Upper lobe of left lung (tissue), 6 donors: ENCODE data around the gene CPNE5. TPM values are rescaled to one million over a fixed set of nuclear protein-coding genes. Genes with fewer than 3 reads are reported as not detected.

Experiments used
- ATAC-seq, 2 donors: fragments of 200-7000 bp; cut with Tn5 transposase; one replicate each; pipeline ENCODE4 v1.9.1; 2022; ENCODE audit warnings: mild to moderate bottlenecking in 2 of 2, moderate library complexity in 2 of 2; ENCODE audit not compliant: low FRiP score in 2 of 2
- DNase-seq, 2 donors: peaks; one replicate each; pipeline ENCODE4 v3.0.0-alpha.2; 2019 to 2020
- H3K27ac ChIP-seq, 4 donors: fragments of 200-600 bp; sonication (generic); one replicate each; pipeline ENCODE4 v1.5.1; 2016 to 2019
- H3K27me3 ChIP-seq, 4 donors: fragments of 200-600 bp; sonication (generic); one replicate each; pipeline ENCODE4 v1.5.1; 2017 to 2019
- H3K36me3 ChIP-seq, 4 donors: fragments of 200-600 bp; sonication (generic); one replicate each; pipeline ENCODE4 v1.5.1; 2016 to 2019
- H3K4me1 ChIP-seq, 4 donors: fragments of 200-600 bp; sonication (generic); one replicate each; pipeline ENCODE4 v1.5.1; 2018 to 2019
- H3K4me3 ChIP-seq, 4 donors: fragments of 200-600 bp; sonication (generic); one replicate each; pipeline ENCODE4 v1.5.1; 2017 to 2019; ENCODE audit warnings: mild to moderate bottlenecking in 2 of 4, moderate library complexity in 1 of 4
- H3K9me3 ChIP-seq, 4 donors: fragments of 200-600 bp; sonication (generic); one replicate each; pipeline ENCODE4 v1.5.1; 2018 to 2019
- EP300 ChIP-seq, 4 donors: sonication (generic); formaldehyde crosslinking; IDR thresholded peaks; one replicate each; pipeline ENCODE4 v1.5.1; 2017; ENCODE audit warnings: antibody characterized with exemption in 4 of 4, control low read depth in 2 of 4
- POLR2A ChIP-seq, 4 donors: fragments of 450-650 bp; IDR thresholded peaks; one replicate each; pipeline ENCODE4 v1.5.1; 2016 to 2017; ENCODE audit warnings: antibody characterized with exemption in 4 of 4, mild to moderate bottlenecking in 2 of 4
- POLR2AphosphoS5 ChIP-seq, 2 donors: sonication (generic); formaldehyde crosslinking; IDR thresholded peaks; one replicate each; pipeline ENCODE4 v1.5.1; 2017; ENCODE audit warnings: antibody characterized with exemption in 2 of 2
- WGBS, 2 donors: methylation state at CpG; one replicate each; pipeline ENCODE4 v1.1.5; 2017 to 2018; 5-methylcytosine and 5-hydroxymethylcytosine counted together
- total RNA-seq, 6 donors: library from RNA; depleted of rRNA in 4 of 6; stranded (reverse); fragments of >200 nt in 4 of 6; gene quantifications; one replicate each; pipeline versions ENCODE4 v1.1.0 to v1.2.1, GENCODE V29; 2016 to 2021
- TF ChIP-seq, protein P1 (sequence below), 6 experiments: fragments of 450-650 bp in 4 of 6; fragments of 200-600 bp in 2 of 6; sonication (generic) in 2 of 6; IDR thresholded peaks; one replicate each; pipeline ENCODE4 v1.5.1; 2016 to 2019; ENCODE audit warnings: antibody characterized with exemption in 6 of 6
- donor health status: DM: no; HTN: no; CAD: no; lungs with moderate emphysema.
- donor health status: DM: no; HTN: yes; CAD: no; lungs with severe emphysema.

CPNE5 gene
- total RNA-seq, 6 donors from 2014 or later, result 0.89 to 5.4 (median 2.5) TPM

DNA sequence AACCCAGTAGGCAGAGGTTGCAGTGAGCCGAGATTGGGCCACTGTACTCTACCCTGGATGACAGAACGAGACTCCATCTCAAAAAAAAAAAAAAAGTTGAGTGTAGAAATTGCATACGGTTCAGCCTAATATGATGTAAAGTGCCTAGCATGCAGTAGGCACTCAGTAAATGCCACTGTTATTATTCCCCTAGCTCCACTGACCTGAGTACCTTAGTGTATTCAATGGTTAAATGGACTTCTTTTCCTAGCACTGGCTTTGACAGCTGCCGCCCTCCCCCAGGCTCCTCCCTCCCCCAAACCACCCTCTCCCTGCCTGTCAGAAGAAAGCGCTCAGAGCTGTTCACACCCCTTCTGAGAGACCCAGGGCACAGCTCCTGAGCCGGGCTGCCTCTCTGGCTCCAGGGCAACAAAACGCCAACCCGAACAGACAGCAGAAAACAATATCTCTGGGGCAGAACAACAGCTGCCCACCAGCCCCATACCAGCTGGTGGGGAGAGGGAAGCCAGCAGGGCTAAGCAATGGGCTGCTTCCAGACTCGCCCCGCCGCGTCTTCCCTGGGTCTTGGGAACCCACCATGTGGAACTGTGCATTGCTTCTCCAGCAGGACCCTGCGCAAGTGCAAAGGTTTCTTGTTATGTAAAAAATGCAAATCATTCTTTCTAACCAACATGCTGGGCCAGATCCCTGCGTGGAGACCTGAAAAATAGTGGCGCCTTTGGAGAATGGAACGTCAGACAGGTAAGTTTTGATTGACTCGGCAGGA is 4.5 kb downstream of the CPNE5 start:
- WGBS, 2 donors, result 69 to 71% methylated on average over 12 to 17 of the region's 17 CpGs
- no peaks in the 10 kb centered on the region for H3K36me3 ChIP-seq
- no peak overlapping the region for H3K27ac ChIP-seq
- H3K4me3 ChIP-seq, result no peak overlapping the region
- peaks cover 0 to 10% (median 4%) of the 10 kb centered on the region in 4 donors for H3K27me3 ChIP-seq
- DNase-seq, result no peak
- no peak for TF ChIP-seq POLR2AphosphoS5 (IDR thresholded peaks at IDR 0.05)
- TF ChIP-seq, protein P1, sequence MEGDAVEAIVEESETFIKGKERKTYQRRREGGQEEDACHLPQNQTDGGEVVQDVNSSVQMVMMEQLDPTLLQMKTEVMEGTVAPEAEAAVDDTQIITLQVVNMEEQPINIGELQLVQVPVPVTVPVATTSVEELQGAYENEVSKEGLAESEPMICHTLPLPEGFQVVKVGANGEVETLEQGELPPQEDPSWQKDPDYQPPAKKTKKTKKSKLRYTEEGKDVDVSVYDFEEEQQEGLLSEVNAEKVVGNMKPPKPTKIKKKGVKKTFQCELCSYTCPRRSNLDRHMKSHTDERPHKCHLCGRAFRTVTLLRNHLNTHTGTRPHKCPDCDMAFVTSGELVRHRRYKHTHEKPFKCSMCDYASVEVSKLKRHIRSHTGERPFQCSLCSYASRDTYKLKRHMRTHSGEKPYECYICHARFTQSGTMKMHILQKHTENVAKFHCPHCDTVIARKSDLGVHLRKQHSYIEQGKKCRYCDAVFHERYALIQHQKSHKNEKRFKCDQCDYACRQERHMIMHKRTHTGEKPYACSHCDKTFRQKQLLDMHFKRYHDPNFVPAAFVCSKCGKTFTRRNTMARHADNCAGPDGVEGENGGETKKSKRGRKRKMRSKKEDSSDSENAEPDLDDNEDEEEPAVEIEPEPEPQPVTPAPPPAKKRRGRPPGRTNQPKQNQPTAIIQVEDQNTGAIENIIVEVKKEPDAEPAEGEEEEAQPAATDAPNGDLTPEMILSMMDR (IDR thresholded peaks at IDR 0.05), result no peak
- no peak for TF ChIP-seq POLR2A (IDR thresholded peaks at IDR 0.05)
- TF ChIP-seq EP300 (IDR thresholded peaks at IDR 0.05), result no peak
- H3K9me3 ChIP-seq, result no peaks in the 10 kb centered on the region
- no peak for ATAC-seq
- peaks cover 9 to 17% (median 13%) of the 10 kb centered on the region in 4 donors for H3K4me1 ChIP-seq

- Histone ChIP-seq H3K36me3 (no peaks in the 10 kb centered on the region), H3K4me3 (no peak overlapping the region), H3K4me1 (peaks cover 0 to 9% (median 4%) of the 10 kb centered on the region in 4 donors), H3K27ac (no peak overlapping the region), H3K27me3 (no peaks in the 10 kb centered on the region), H3K9me3 (no peaks in the 10 kb centered on the region)
- TF ChIP-seq, protein P1 (IDR thresholded peaks at IDR 0.05), result no peak
- TF ChIP-seq EP300 (IDR thresholded peaks at IDR 0.05), result no peak
- TF ChIP-seq POLR2A (IDR thresholded peaks at IDR 0.05), result no peak
- TF ChIP-seq POLR2AphosphoS5 (IDR thresholded peaks at IDR 0.05), result no peak
- 92 to 94% methylated on average over 7 of the region's 7 CpGs for WGBS, 2 donors
- no peak for ATAC-seq
- DNase-seq, result no peak
Observed at GRCh38 chr6:36833182-36833789, 6.0 kb downstream of the CPNE5 start.

- H3K27me3 ChIP-seq, result no peaks in the 10 kb centered on the region
- TF ChIP-seq, protein P1 (IDR thresholded peaks at IDR 0.05), result no peak
- no peak for TF ChIP-seq EP300 (IDR thresholded peaks at IDR 0.05)
- TF ChIP-seq POLR2AphosphoS5 (IDR thresholded peaks at IDR 0.05), result no peak
- TF ChIP-seq POLR2A (IDR thresholded peaks at IDR 0.05), result no peak
- H3K4me3 ChIP-seq, result no peak overlapping the region
- H3K27ac ChIP-seq, result no peak overlapping the region
- no peaks in the 10 kb centered on the region for H3K9me3 ChIP-seq
- DNase-seq (no peak), ATAC-seq (no peak)
- H3K4me1 ChIP-seq, result peaks cover 4 to 16% (median 8%) of the 10 kb centered on the region in 4 donors
- no peaks in the 10 kb centered on the region for H3K36me3 ChIP-seq
- WGBS, 2 donors, result 86 to 92% methylated on average over 5 of the region's 5 CpGs
Observed at GRCh38 chr6:36832313-36832712, 6.9 kb downstream of the CPNE5 start.

DNA sequence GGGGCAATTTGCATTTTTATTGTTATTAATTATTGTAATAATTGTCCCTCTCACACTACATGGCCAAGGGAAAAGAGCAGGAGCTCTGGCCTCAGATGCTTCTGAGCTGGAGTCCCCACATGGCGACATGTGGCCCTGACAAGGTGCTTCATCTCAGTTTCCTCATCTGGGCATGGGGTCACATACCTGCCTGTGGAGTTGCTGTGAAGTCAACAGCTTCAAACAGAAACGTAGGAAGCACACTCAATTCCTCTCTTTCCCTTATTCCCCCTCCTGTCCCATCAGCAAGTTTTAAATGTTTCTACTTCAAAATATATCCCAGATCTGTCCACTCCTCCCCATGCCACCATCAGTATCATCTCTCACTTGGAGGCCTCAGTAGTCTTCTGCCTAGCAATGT is 8.7 kb downstream of the CPNE5 start:
- no peaks in the 10 kb centered on the region for H3K36me3 ChIP-seq
- H3K9me3 ChIP-seq, result no peaks in the 10 kb centered on the region
- H3K4me3 ChIP-seq, result no peak overlapping the region
- ATAC-seq, result no peak
- H3K27ac ChIP-seq, result no peak overlapping the region
- H3K4me1 ChIP-seq, result peaks cover 9 to 23% (median 12%) of the 10 kb centered on the region in 4 donors
- H3K27me3 ChIP-seq, result no peaks in the 10 kb centered on the region
- no peak for DNase-seq
- 71 to 75% methylated on average over 2 of the region's 2 CpGs for WGBS, 2 donors
- no peak for TF ChIP-seq POLR2A (IDR thresholded peaks at IDR 0.05)
- no peak for TF ChIP-seq POLR2AphosphoS5 (IDR thresholded peaks at IDR 0.05)
- TF ChIP-seq, protein P1 (IDR thresholded peaks at IDR 0.05), result no peak
- no peak for TF ChIP-seq EP300 (IDR thresholded peaks at IDR 0.05)
